HG03175 (cell line): ENCODE results near the gene USP47.

ENCODE experiments used
- ATAC-seq: cut with Tn5 transposase; IDR thresholded peaks from one replicate; pipeline ENCODE4 v1.9.1; 2021; ENCODE audit warnings: mild to moderate bottlenecking, moderate library complexity; ENCODE audit not compliant: unreplicated experiment

Gene USP47

DNA sequence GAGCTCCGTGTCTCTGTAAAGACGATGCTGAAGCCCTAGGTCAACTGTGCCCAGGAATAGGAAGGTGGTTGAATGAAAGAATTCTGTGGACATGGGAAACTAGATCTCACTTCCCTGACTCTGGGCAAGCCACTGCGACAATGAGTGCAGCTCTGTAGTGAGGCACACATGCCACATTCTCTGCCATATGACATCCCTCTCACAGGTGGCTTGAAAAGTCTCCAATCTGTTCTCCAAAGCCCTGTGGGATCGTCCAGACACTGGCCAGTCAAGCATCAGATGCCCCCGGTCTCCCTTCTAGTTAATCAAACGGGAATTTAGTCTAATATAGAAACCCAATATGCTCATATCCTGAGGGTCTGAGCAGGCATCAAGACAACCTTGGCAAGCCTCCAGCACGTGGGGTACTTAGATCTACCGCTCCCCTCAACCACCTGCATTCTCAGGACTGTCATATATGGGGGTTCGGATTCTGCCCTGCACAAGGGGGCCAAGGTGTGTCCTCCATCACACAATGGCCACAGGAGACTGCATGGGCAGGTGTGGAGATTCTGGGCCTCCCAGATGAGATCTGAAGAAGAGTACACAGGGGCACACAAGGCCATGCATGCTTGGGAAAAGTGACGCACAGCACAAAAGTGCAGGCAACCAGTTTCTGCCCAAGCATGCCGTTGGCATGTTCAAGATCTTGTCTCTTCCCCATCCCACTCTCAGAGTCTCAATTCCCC, 154.7 kb downstream of the USP47 start:
- no peak for ATAC-seq

DNA sequence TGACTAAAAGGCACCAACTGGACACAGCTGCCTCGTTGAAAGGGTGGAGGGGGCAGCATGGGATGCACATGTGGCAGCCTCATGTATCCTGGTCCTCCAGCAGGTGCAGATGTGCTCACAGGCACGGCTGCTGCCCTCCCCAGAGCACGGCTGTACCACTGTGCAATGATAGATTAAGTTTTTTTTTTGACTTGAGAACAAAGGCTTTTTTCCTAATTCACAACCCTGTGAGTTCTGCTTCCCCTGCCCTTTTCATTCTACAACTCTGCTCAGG, 155.2 kb downstream of the USP47 start:
- ATAC-seq = no peak

DNA sequence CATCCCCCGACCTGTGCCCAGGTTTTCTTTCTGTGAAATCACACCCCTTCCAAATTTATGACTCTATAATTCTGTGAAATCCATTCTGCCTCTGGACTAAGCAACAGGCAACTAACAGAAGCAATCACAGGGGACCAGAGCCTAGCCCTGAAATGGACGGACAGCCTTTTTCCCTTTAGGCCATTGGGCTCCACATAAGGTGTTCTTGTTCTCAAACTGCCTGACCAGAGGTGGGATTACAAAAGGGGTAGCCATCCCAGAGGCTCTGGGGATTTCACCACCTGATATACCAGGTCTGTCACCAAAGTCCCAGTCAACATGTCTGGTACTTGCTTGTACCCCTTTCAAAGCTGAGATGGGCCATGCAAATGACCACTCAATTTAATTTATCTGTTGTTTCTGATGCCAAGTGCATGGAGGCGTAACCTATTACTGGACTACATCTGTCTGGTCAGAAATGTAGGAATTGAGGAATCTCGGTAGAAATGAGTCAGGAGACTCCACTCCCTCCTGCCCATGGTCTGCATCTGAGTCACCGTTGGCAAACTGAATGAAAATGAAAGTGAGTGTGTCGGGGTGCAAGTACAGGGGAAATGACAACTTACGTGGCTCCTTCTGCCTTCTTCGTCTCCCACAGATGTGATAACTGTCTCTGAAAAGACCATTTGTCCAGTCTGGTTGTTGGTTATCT, 156.5 kb downstream of the USP47 start:
- no peak for ATAC-seq

DNA sequence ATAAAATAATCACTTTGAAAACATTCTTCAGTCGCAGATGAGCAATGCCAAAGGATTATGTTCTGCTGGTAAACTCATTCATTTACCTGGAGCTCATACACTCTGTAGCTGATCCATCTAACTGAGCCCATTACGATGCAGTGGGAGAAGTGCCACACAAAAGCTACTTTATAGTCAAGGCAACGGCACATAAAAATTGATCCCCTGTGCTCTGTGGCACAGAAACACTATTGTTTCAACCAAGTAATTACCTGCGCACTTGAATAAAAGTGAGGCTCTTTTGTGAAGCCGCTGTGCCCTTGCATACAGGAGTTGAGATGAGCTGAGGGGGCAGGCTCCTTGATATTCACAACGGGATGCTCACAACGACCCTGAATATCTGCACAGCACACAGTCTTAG, 159.4 kb downstream of the USP47 start:
- ATAC-seq = no peak

DNA sequence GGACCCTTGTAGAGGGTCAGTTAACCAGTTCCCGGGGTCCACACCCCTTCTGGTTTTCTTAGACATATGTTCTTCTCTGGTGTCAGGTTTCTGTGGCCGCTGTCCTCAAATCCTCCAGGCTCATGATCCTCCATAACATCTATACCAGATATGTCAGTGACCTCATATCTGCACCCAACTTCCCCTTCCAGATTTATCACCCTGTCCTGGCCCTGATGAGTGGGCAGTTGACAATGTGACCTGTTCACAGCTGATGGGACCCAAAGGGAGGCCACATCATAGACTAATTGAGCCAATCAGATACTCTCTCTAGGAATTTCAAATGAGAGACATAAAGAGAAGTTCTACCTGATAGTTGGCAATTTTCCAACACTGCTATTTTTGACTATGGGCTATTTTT, 161.6 kb downstream of the USP47 start:
- ATAC-seq = no peak

DNA sequence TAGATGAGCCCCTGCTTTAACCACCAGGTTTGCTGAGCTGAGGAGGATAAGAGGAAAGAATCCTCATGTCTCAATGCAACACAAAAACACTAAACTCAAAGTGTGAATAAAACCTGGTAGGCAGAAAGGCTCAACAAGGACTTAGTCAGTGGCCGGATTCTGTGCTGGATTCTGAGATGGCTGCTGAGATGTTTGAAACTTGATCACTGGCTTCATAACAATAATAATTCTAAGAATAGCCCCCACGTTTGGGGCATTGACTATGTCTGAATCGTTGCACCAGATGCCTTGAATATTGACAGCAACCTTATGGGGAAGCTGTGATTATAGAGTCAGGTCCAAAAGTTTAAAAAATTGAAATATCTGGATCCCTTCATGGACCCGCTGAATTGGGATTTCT, 162.0 kb downstream of the USP47 start:
- ATAC-seq = no peak

DNA sequence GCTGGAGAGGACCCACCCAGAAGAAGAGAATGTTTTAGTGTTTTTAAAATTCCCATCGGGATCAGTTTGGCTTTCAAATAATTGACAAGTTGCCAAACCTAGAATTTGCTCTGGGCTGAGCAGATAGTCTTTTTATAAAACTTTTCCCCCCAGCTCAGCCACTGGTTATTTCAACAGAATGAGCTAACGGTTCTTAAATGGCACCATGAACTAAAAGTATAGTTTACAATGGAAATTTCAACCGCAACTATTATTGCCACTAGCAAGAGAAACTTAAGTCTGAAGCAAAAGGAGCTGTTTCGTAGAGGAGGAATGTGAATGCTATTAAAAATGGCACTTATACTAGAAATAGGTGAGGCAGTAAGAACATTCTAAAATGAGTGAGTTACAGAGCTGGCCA, 163.3 kb downstream of the USP47 start:
- no peak for ATAC-seq

DNA sequence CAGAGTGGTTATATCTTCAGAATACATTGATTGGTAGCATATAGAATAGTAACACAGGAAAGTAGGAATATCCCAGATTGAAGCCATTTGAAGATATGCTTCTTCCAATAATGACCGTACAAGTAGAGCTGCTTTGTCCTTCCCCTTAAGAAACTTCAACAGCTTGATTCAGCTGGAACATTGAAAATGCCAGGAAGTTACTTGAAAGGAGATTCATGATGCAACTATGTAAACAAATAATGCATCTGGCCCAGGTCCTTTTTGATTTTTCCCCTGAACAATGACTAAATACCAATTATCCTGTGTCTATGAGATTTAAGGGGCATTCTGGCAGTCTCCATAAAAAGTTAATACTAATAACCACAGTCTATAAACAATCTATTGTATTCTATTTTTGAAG, 163.7 kb downstream of the USP47 start:
- ATAC-seq = no peak

DNA sequence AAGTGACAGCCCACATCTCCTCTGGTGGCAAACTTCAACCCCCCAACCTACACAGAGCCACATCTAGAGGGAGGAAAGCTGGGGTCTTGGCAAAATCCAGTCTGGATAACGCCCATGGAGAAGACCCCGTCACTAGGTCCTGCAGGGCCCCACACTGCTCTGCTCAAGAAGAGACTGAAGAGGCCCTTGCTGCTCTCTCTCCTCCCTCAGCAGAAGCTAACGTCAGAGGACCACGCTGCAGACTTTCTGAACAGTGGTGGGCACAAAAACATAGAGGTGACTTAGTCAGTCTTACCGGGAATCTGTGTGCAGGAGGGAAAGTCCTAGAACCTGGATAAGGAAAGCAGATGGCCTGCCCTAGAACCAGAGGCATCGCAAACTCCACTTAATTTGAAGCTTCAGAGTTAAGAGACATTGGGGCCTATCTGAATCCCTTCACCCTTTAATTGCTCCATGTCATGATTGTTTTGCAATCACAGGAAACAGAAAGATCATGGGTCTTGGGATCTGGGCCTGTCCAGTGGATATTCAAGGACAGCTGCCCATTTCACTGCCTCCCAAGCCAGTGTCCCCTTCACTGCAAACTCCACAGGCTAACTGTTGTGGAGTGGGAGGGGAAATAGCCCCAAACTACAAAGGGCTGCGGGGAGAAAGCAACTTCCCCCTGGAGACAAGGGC, 164.9 kb downstream of the USP47 start:
- no peak for ATAC-seq

DNA sequence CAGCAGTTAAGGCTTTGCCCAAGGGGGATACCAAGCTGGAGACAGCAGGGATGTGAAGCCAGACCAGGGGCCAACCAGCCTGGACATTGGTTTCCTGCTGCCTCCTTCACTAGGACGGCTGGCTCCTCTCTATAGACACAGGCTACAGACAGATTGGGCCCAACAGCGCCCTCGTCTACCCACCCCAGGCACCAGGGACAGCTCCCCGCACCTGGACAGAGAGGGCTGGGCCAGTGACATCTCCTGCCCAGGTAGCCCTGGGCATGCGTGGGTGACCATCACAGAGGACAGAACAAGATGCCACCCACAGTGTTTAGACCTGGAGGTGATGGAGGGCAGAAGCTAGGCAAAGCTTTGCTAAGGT, 165.4 kb downstream of the USP47 start:
- ATAC-seq = no peak

DNA sequence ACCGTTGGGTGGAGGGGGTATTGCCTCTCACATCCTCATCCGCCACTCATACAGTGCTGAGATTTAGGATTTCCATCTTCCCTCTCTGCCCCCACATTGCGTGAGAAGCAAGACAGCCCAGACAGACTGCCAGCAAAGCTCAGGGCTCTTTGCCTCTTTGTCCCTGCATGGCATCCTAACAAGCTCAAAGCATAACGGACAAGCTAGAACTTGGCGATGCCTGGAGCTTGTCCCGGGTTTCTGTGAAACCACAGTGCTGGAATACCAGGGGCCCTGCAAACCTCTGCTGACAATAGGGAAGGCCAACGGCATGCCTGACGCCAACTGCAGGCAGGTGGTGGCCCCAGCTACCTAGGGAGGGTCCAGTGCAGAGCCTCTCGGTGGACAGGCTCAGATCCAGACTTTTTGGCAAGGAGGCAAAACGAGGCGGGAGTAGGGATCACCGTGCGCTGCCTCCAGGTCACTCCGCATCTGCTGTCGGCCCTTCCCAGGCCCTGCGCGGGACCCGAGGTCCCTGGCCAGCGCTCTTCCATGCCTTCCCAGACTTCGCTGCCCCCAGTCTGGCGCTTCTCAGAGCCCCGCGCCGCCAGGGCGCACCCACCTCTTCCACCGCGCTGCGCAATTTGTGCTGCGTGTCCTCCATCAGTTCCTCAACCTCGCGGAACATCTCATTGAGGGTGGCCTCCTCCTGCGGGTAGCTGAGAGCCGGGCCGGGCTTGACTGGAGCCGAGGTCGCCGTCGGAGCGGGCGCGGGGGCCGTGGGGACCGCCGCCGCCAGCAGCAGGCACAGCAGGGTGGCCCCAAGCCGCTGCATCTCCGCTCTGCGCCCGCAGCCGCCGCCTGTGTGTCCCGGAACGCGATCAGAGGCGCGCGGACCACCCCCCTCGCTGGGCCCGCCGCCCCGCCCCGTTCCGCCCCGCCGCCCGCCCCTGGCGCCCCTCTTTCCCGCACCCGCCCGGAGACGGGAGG, 166.3 kb downstream of the USP47 start, which contains the start of gene DKK3:
TSS of gene DKK3 (minus strand) at position 858 of the 969 bp plus-strand sequence. CDS start at position 814, 44 bp downstream.
- ATAC-seq = no peak
